ENCODE measurements around the gene INO80E. TPM values are rescaled to one million over a fixed set of nuclear protein-coding genes. Genes with fewer than 3 reads are reported as not detected.
A peak's percentile ranks its signal among the peaks of the same experiment; 100 is the strongest.

The INO80E gene
- total RNA-seq, 3 donors from 2014 or later, result 103 to 113 (median 112) TPM

DNA sequence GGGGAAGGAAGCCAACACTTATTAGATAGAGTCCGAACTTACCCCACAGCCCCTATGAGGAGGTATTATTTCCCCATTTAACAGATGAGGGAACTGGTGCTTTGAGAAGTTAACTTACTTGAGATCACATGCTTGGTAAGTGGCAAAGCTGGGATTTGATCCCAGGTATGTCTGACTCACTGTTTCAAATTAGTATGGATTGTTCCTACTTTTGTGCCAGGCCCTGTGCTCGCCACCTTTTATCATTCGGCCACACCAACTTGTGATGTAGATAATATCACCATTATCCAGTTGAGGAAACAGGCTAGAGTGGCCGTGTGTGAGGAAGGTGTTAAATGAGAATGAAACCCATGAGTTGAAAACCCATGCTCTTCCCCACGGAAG lies 11.3 kb upstream of the INO80E start:
- Mint-ChIP-seq H3K27me3 (ENCODE audit: low read depth) (no peaks in the 10 kb centered on the region), H3K4me3 (no peak overlapping the region), H3K9me3 (no peaks in the 10 kb centered on the region), H3K36me3 (ENCODE audit: insufficient read depth) (peaks cover 60% of the 10 kb centered on the region), H3K4me1 (ENCODE audit: low read depth) (no peaks in the 10 kb centered on the region)
- ATAC-seq (no peak), DNase-seq (no peak)

DNA sequence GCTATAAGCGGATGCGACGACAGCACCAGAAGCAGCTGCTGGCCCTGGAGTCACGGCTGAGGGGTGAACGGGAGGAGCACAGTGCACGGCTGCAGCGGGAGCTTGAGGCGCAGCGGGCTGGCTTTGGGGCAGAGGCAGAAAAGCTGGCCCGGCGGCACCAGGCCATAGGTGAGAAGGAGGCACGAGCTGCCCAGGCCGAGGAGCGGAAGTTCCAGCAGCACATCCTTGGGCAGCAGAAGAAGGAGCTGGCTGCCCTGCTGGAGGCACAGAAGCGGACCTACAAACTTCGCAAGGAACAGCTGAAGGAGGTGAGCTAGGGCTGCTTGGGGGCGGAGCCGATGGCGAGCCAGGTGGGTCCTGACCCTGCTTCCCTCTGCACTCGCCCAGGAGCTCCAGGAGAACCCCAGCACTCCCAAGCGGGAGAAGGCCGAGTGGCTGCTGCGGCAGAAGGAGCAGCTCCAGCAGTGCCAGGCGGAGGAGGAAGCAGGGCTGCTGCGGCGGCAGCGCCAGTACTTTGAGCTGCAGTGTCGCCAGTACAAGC lies 10.7 kb upstream of the INO80E start:
- H3K27me3 Mint-ChIP-seq (ENCODE audit: low read depth), result no peaks in the 10 kb centered on the region
- DNase-seq, result no peak
- peaks cover 57% of the 10 kb centered on the region for H3K36me3 Mint-ChIP-seq (ENCODE audit: insufficient read depth)
- H3K9me3 Mint-ChIP-seq, result no peaks in the 10 kb centered on the region
- no peak for ATAC-seq
- no peaks in the 10 kb centered on the region for H3K4me1 Mint-ChIP-seq (ENCODE audit: low read depth)
- H3K4me3 Mint-ChIP-seq, result no peak overlapping the region

DNA sequence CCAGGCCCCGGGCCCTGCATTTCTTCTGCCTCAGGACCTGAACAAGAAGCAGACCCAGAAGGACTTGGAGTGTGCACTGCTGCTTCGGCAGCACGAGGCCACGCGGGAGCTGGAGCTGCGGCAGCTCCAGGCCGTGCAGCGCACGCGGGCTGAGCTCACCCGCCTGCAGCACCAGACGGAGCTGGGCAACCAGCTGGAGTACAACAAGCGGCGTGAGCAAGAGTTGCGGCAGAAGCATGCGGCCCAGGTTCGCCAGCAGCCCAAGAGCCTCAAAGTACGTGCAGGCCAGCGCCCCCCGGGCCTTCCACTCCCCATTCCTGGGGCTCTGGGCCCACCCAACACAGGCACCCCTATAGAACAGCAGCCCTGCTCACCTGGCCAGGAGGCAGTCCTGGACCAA lies 9.8 kb upstream of the INO80E start:
- Mint-ChIP-seq H3K27me3 (ENCODE audit: low read depth) (no peaks in the 10 kb centered on the region), H3K36me3 (ENCODE audit: insufficient read depth) (peaks cover 54% of the 10 kb centered on the region), H3K4me1 (ENCODE audit: low read depth) (no peaks in the 10 kb centered on the region), H3K9me3 (no peaks in the 10 kb centered on the region), H3K4me3 (no peak overlapping the region)
- ATAC-seq (no peak), DNase-seq (no peak)

DNA sequence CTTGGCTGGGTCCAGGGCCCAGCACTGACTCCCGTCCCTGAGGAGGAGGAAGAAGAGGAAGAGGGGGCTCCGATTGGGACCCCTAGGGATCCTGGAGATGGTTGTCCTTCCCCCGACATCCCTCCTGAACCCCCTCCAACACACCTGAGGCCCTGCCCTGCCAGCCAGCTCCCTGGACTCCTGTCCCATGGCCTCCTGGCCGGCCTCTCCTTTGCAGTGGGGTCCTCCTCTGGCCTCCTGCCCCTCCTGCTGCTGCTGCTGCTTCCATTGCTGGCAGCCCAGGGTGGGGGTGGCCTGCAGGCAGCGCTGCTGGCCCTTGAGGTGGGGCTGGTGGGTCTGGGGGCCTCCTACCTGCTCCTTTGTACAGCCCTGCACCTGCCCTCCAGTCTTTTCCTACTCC lies 9.1 kb upstream of the INO80E start:
- Mint-ChIP-seq H3K4me3 (no peak overlapping the region), H3K27me3 (ENCODE audit: low read depth) (no peaks in the 10 kb centered on the region), H3K36me3 (ENCODE audit: insufficient read depth) (peaks cover 50% of the 10 kb centered on the region), H3K4me1 (ENCODE audit: low read depth) (no peaks in the 10 kb centered on the region), H3K9me3 (no peaks in the 10 kb centered on the region)
- ATAC-seq (no peak), DNase-seq (no peak)

DNA sequence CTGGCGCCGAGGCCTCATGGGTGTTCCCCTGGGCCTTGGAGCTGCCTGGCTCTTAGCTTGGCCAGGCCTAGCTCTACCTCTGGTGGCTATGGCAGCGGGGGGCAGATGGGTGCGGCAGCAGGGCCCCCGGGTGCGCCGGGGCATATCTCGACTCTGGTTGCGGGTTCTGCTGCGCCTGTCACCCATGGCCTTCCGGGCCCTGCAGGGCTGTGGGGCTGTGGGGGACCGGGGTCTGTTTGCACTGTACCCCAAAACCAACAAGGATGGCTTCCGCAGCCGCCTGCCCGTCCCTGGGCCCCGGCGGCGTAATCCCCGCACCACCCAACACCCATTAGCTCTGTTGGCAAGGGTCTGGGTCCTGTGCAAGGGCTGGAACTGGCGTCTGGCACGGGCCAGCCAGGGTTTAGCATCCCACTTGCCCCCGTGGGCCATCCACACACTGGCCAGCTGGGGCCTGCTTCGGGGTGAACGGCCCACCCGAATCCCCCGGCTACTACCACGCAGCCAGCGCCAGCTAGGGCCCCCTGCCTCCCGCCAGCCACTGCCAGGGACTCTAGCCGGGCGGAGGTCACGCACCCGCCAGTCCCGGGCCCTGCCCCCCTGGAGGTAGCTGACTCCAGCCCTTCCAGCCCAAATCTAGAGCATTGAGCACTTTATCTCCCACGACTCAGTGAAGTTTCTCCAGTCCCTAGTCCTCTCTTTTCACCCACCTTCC lies 8.5 kb upstream of the INO80E start:
- Mint-ChIP-seq H3K4me3 (no peak overlapping the region), H3K36me3 (ENCODE audit: insufficient read depth) (peaks cover 49% of the 10 kb centered on the region), H3K27me3 (ENCODE audit: low read depth) (no peaks in the 10 kb centered on the region), H3K9me3 (no peaks in the 10 kb centered on the region), H3K4me1 (ENCODE audit: low read depth) (no peaks in the 10 kb centered on the region)
- DNase-seq (no peak), ATAC-seq (no peak)

DNA sequence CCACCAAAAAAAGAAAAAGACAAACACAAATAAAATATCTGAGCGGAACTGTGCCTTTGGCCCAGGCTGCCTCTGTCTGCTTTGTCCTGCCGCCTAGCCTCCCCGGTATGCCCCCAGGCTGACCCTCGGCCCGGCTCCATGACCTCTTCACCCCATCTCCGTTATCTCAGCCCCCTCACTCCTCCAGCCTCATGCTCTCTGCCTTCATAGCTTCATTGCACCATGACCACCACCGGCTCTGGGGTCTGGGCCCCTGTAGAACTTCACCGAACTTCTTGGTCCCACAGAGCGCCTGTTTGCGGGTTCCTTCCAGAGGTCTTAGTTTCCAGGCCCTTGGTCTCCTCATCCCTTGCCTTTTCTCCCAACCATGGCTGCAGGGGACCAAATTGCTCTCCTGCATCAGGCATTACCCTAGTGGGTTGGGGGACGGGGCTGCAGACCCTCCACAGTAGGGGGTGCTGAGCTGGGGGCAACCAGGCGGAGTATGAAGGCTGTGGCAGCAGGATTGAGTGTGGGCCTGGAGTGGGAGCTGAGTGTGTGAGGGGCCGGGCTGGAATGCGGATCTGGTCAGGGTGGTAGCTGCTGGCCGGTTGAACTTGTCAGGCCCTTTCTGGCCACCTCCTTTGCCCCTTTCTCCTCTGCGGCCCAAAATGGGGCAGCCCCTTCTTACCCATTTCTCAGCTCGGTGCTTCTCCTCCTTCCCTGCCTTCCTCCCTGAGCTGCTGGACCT lies 7.5 kb upstream of the INO80E start:
- no peak for DNase-seq
- ATAC-seq, result no peak
- Mint-ChIP-seq H3K4me3 (no peak overlapping the region), H3K27me3 (ENCODE audit: low read depth) (no peaks in the 10 kb centered on the region), H3K9me3 (no peaks in the 10 kb centered on the region), H3K4me1 (ENCODE audit: low read depth) (no peaks in the 10 kb centered on the region), H3K36me3 (ENCODE audit: insufficient read depth) (peaks cover 47% of the 10 kb centered on the region)

DNA sequence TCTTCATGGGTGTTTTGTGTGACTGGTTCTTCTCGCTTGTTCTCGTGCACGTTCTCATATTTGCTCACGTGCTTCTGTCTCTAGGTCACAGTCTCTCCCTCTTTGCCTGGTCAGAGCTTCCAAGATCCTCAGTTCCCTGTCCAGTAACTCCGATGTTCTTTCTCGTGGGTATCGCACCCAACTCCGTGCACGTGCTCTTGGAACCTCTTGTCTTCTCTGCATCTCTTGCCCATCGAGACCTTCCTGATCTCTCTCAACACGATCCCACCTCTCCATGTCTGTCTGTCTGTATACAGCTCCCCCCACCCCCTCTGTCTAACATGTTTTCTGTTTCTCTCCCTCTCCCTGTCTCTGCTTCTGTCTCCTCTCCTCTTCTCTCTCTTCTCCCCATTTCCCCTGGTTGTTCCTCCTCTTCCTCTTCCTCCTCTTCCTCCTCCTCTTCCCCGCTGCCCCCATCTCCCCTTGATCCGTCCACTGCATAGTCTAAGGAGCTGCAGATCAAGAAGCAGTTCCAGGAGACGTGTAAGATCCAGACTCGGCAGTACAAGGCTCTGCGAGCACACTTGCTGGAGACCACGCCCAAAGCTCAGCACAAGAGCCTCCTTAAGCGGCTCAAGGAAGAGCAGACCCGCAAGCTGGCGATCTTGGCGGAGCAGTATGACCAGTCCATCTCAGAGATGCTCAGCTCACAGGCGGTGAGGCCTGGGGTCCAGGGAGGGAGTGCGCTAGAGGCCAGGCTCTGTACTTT lies 6.8 kb upstream of the INO80E start:
- no peak for DNase-seq
- ATAC-seq, result no peak
- H3K9me3 Mint-ChIP-seq, result no peaks in the 10 kb centered on the region
- peaks cover 47% of the 10 kb centered on the region for H3K36me3 Mint-ChIP-seq (ENCODE audit: insufficient read depth)
- peaks cover 6% of the 10 kb centered on the region for H3K4me1 Mint-ChIP-seq (ENCODE audit: low read depth)
- H3K27me3 Mint-ChIP-seq (ENCODE audit: low read depth), result no peaks in the 10 kb centered on the region
- H3K4me3 Mint-ChIP-seq, result no peak overlapping the region

DNA sequence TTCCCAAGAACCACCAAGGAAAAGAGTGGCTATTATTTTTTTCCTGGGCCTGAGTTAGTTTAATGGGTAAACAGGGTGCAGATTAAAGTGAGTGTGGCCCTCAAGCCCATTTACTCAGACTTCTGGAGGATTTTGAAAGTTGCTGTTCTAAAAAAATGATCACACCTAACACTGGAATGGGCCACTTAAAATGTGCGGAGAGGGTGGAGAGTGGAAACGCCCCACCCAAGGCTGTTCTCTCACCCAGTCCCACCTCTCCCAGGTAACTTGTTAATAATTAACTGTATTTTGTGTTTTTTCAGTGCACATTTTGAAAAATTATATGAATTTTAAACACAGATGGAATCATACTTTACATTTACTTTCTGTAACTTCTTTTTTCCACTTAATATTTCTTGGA lies 6.0 kb upstream of the INO80E start:
- DNase-seq (no peak), ATAC-seq (no peak)
- H3K4me1 Mint-ChIP-seq (ENCODE audit: low read depth), result peaks cover 13% of the 10 kb centered on the region
- H3K27me3 Mint-ChIP-seq (ENCODE audit: low read depth), result no peaks in the 10 kb centered on the region
- no peaks in the 10 kb centered on the region for H3K9me3 Mint-ChIP-seq
- H3K36me3 Mint-ChIP-seq (ENCODE audit: insufficient read depth), result peaks cover 40% of the 10 kb centered on the region
- no peak overlapping the region for H3K4me3 Mint-ChIP-seq

DNA sequence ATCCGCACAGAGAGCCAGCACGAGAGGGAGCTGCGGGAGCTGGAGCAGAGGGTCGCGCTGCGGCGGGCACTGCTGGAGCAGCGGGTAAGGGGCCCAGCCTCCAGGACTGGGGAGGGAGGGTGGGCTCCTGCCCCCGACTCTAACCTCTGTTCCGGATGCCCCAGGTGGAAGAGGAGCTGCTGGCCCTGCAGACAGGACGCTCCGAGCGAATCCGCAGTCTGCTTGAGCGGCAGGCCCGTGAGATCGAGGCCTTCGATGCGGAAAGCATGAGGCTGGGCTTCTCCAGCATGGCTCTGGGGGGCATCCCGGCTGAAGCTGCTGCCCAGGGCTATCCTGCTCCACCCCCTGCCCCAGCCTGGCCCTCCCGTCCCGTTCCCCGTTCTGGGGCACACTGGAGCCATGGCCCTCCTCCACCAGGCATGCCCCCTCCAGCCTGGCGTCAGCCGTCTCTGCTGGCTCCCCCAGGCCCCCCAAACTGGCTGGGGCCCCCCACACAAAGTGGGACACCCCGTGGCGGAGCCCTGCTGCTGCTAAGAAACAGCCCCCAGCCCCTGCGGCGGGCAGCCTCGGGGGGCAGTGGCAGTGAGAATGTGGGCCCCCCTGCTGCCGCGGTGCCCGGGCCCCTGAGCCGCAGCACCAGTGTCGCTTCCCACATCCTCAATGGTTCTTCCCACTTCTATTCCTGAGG lies 5.0 kb upstream of the INO80E start:
- no peak for ATAC-seq

DNA sequence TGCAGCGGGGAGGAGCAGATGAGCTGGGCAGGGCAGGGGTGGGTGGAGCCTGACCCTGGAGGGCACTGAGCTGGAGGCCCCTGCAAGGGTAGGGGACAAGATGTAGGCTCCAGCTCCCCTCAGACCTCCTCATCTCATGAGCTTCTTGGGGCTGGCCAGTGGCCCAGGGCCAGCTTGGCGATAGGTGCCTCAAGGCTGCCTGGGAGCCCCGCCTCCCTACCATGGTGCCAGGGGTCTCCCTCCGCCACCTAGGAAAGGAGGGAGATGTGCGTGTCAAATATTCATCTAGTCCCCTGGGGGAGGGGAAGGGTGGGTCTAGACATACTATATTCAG lies 4.5 kb upstream of the INO80E start:
- Mint-ChIP-seq H3K4me1 (ENCODE audit: low read depth) (peaks cover 22% of the 10 kb centered on the region), H3K27me3 (ENCODE audit: low read depth) (no peaks in the 10 kb centered on the region), H3K9me3 (no peaks in the 10 kb centered on the region), H3K4me3 (no peak overlapping the region), H3K36me3 (ENCODE audit: insufficient read depth) (peaks cover 30% of the 10 kb centered on the region)
- DNase-seq, result no peak
- ATAC-seq, result no peak

More for the DNA sequence above, 5.0 kb upstream of the INO80E start:
- Mint-ChIP-seq H3K4me1 (ENCODE audit: low read depth) (peaks cover 21% of the 10 kb centered on the region), H3K9me3 (no peaks in the 10 kb centered on the region), H3K4me3 (no peak overlapping the region), H3K27me3 (ENCODE audit: low read depth) (no peaks in the 10 kb centered on the region), H3K36me3 (ENCODE audit: insufficient read depth) (peaks cover 32% of the 10 kb centered on the region)
- DNase-seq, result no peak

DNA sequence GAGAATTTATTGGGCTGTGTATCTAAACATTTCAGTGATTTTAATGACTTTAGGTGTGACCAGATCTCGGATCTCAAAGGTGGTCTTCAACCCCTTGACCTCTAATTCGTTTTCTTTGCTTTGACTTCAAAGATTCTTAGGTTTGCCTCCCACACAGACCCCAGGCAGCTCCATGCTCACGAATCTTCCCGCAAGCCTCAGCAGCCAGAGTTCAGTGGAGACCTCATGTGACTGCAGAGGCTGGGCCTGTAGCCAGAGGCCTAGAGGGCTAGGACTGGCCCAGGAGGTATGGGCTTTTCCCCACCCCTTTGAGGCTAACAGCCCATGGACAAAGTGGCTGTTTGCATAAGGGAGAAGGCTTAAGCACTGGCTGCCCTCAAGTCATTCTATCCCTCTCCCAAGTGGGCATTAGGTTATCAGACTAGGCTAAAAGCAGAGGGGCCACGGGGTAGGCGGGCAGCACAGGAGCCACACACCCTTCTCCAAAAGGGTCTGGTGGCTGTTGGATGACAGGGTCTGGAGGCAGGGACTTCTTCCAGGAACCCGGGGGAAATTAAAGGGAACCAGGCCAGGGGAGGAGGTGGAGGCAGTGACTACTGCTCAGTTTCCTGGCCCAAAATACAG lies 3.6 kb upstream of the INO80E start:
- DNase-seq, result no peak
- ATAC-seq, result no peak
- Mint-ChIP-seq H3K4me3 (no peak overlapping the region), H3K36me3 (ENCODE audit: insufficient read depth) (peaks cover 27% of the 10 kb centered on the region), H3K9me3 (no peaks in the 10 kb centered on the region), H3K4me1 (ENCODE audit: low read depth) (peaks cover 27% of the 10 kb centered on the region), H3K27me3 (ENCODE audit: low read depth) (no peaks in the 10 kb centered on the region)

DNA sequence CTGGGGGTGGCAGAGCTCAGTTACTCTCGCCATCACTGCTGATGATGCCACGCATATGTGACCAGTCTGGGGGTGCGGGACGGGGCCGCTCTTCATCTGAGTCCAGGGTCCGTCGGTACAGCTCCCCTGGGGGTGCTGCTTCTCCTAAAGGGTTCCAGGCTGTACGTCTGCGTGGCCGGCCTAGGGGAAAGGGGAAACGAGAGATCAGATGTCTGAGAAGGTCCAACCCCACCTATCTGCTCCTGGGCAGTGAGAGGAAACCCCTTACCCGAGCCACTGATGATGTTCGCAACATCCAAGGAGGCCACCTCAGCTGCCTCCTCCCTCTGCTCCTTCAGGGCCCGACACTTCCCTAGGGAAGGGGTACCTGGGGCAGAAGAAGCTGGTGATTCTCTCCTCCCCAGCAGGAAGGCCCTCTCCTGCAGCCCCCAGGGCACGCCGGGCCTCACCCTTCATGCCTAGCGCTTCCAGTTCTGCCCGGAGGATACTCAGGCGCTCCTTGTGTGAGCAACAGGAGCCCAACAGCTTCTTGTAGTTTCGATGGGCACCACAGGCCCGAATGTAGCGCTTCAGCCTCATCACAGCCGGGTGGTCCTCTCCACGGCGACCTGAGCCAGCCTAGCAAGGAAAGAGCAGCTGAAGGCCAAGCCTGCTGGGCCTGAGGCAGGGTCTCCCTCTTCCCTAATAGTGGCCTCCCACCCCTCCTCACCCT lies 2.7 kb upstream of the INO80E start:
- H3K9me3 Mint-ChIP-seq, result no peaks in the 10 kb centered on the region
- DNase-seq, result no peak
- peaks cover 32% of the 10 kb centered on the region for H3K4me1 Mint-ChIP-seq (ENCODE audit: low read depth)
- no peaks in the 10 kb centered on the region for H3K27me3 Mint-ChIP-seq (ENCODE audit: low read depth)
- peaks cover 22% of the 10 kb centered on the region for H3K36me3 Mint-ChIP-seq (ENCODE audit: insufficient read depth)
- ATAC-seq, result no peak
- H3K4me3 Mint-ChIP-seq, result no peak overlapping the region

DNA sequence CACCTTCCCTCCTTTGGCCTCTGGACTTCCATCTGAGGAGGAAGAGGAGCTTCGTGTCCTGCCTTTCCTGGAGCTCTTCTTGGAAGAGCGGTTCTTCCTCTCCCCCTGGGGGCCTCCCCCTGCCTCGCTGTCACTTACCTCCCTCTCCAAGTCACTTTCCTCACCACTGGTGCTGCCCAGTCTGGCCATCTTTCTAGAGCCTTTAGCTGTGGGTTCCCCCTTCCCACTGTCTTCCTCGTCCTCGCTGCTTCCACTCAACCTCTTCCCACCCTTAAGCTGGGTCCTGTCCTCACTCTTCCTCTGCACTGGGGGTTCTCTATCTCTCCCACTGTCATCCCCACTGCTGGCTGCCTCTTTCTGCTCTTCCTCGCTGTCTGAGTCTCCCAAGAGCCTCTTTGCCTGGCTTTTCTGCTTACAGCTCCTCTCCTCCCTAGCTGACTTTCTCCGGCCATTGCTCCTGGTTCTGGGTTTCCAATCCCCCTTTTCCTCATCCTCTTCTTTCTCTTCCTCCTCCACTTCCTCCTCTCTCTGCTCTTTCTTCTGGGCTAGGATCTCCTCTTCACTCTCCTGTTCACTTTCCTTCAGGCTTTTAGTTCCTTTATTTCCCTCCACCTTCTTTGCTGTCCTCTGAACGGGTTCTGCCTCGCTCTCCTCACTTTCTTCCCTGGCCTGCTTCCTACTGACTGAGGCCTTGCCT lies 2.0 kb upstream of the INO80E start:
- no peaks in the 10 kb centered on the region for H3K27me3 Mint-ChIP-seq (ENCODE audit: low read depth)
- H3K36me3 Mint-ChIP-seq (ENCODE audit: insufficient read depth), result peaks cover 21% of the 10 kb centered on the region
- DNase-seq (no peak), ATAC-seq (no peak)
- no peaks in the 10 kb centered on the region for H3K9me3 Mint-ChIP-seq
- peak overlapping the region; percentile 98 for H3K4me3 Mint-ChIP-seq
- H3K4me1 Mint-ChIP-seq (ENCODE audit: low read depth), result peaks cover 33% of the 10 kb centered on the region

Data from activated T-cell treated with anti-CD3 and anti-CD28 coated beads, Interleukin-2, amount 50 U/mL, for 4 hours (primary cell).